ENCODE results near the gene GPC5.

Gene GPC5

DNA sequence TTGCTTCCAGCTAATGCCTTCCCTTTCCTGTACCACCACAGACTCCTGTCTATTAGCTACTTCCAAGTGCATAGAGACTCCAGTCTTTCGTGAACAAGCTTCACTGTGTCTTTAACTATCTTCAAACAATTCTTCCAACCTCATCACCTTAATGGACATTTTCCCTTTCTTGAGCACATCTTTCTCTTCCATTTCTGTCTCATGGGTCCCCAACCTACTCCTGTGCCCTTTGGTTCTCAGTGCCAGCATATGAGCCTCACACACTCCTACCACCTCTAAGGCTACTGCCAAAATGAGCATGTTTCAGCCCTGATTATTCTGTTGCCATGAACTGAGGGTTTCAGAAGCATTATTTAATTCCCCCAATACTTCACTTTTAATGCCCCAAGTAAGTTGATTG is 360.3 kb downstream of the GPC5 start:
- H3F3A ChIP-seq (ENCODE audit: insufficient read depth, low read length) = no peaks in the 10 kb centered on the region
- no peaks in the 10 kb centered on the region for H3K9me2 ChIP-seq (ENCODE audit: low read depth, low read length)
- H3K27ac ChIP-seq (ENCODE audit: low read depth, low read length, poor library complexity, severe bottlenecking) = no peak overlapping the region
- H3K36me3 ChIP-seq (ENCODE audit: insufficient read depth, low read length) = no peaks in the 10 kb centered on the region
- no peaks in the 10 kb centered on the region for H4K20me1 ChIP-seq (ENCODE audit: insufficient read depth, low read length)
- H3K9me3 ChIP-seq (ENCODE audit: low read length) = no peaks in the 10 kb centered on the region
- no peaks in the 10 kb centered on the region for H3K27me3 ChIP-seq (ENCODE audit: insufficient read depth, low read length)
- H3K9ac ChIP-seq (ENCODE audit: low read length) = no peak overlapping the region
- H3K4me1 ChIP-seq (ENCODE audit: insufficient read depth, low read length, severe bottlenecking) = no peaks in the 10 kb centered on the region
- H3K4me2 ChIP-seq (ENCODE audit: low read length) = no peak overlapping the region
- TF ChIP-seq EZH2 (IDR thresholded peaks at IDR 0.05; ENCODE audit: borderline replicate concordance, low read length) (no peak), CTCF (IDR thresholded peaks at IDR 0.05; ENCODE audit: low read length) (no peak)
- H3K79me2 ChIP-seq (ENCODE audit: insufficient read depth, low read length) = no peaks in the 10 kb centered on the region
- H2AFZ ChIP-seq (ENCODE audit: low read length) = no peak overlapping the region
- no peak overlapping the region for H3K4me3 ChIP-seq (ENCODE audit: low read depth, low read length, poor library complexity, severe bottlenecking)

GRCh38 chr13:91762957-91763356 is 364.5 kb downstream of the GPC5 start:
- no peaks in the 10 kb centered on the region for H4K20me1 ChIP-seq (ENCODE audit: insufficient read depth, low read length)
- H3K36me3 ChIP-seq (ENCODE audit: insufficient read depth, low read length) = no peaks in the 10 kb centered on the region
- no peaks in the 10 kb centered on the region for H3K4me1 ChIP-seq (ENCODE audit: insufficient read depth, low read length, severe bottlenecking)
- no peak overlapping the region for H3K9ac ChIP-seq (ENCODE audit: low read length)
- no peaks in the 10 kb centered on the region for H3K9me2 ChIP-seq (ENCODE audit: low read depth, low read length)
- no peaks in the 10 kb centered on the region for H3K79me2 ChIP-seq (ENCODE audit: insufficient read depth, low read length)
- H3K4me3 ChIP-seq (ENCODE audit: low read depth, low read length, poor library complexity, severe bottlenecking) = no peak overlapping the region
- H3F3A ChIP-seq (ENCODE audit: insufficient read depth, low read length) = no peaks in the 10 kb centered on the region
- H3K4me2 ChIP-seq (ENCODE audit: low read length) = no peak overlapping the region
- H3K27ac ChIP-seq (ENCODE audit: low read depth, low read length, poor library complexity, severe bottlenecking) = no peak overlapping the region
- no peaks in the 10 kb centered on the region for H3K9me3 ChIP-seq (ENCODE audit: low read length)
- H2AFZ ChIP-seq (ENCODE audit: low read length) = no peak overlapping the region
- TF ChIP-seq EZH2 (IDR thresholded peaks at IDR 0.05; ENCODE audit: borderline replicate concordance, low read length) = no peak
- TF ChIP-seq CTCF (IDR thresholded peaks at IDR 0.05; ENCODE audit: low read length) = no peak
- H3K27me3 ChIP-seq (ENCODE audit: insufficient read depth, low read length) = no peaks in the 10 kb centered on the region

- no peak overlapping the region for H2AFZ ChIP-seq (ENCODE audit: low read length)
Observed at GRCh38 chr13:91764527-91764926, 366.1 kb downstream of the GPC5 start.

More at GRCh38 chr13:91764527-91764926, 366.1 kb downstream of the GPC5 start:
- no peak overlapping the region for H3K4me2 ChIP-seq (ENCODE audit: low read length)
- H3K27ac ChIP-seq (ENCODE audit: low read depth, low read length, poor library complexity, severe bottlenecking) = no peak overlapping the region
- H3K27me3 ChIP-seq (ENCODE audit: insufficient read depth, low read length) = no peaks in the 10 kb centered on the region
- no peaks in the 10 kb centered on the region for H3K79me2 ChIP-seq (ENCODE audit: insufficient read depth, low read length)
- H3K4me3 ChIP-seq (ENCODE audit: low read depth, low read length, poor library complexity, severe bottlenecking) = no peak overlapping the region
- no peaks in the 10 kb centered on the region for H3K36me3 ChIP-seq (ENCODE audit: insufficient read depth, low read length)
- no peaks in the 10 kb centered on the region for H3K9me2 ChIP-seq (ENCODE audit: low read depth, low read length)
- TF ChIP-seq CTCF (IDR thresholded peaks at IDR 0.05; ENCODE audit: low read length) (no peak), EZH2 (IDR thresholded peaks at IDR 0.05; ENCODE audit: borderline replicate concordance, low read length) (no peak)
- no peaks in the 10 kb centered on the region for H3K9me3 ChIP-seq (ENCODE audit: low read length)
- H3K9ac ChIP-seq (ENCODE audit: low read length) = no peak overlapping the region
- no peaks in the 10 kb centered on the region for H3F3A ChIP-seq (ENCODE audit: insufficient read depth, low read length)
- H4K20me1 ChIP-seq (ENCODE audit: insufficient read depth, low read length) = no peaks in the 10 kb centered on the region
- no peaks in the 10 kb centered on the region for H3K4me1 ChIP-seq (ENCODE audit: insufficient read depth, low read length, severe bottlenecking)

Data from OCI-LY1 (cell line).